Astrocyte (in vitro differentiated cells and primary cell): ENCODE results near the gene SLC24A5.

Experiments
- EZH2 ChIP-seq: IDR thresholded peaks from 2 replicates; pipeline ENCODE4 v1.6.1; 2012; ENCODE audit warnings: mild to moderate bottlenecking, low read length, inconsistent platforms; ENCODE audit not compliant: insufficient read depth
- TF ChIP-seq, protein P1 (sequence below): IDR thresholded peaks from 2 replicates; pipeline ENCODE4 v1.5.1; 2011; ENCODE audit warnings: low read depth, mild to moderate bottlenecking, inconsistent platforms, low read length, moderate library complexity; ENCODE audit not compliant: insufficient read depth

DNA sequence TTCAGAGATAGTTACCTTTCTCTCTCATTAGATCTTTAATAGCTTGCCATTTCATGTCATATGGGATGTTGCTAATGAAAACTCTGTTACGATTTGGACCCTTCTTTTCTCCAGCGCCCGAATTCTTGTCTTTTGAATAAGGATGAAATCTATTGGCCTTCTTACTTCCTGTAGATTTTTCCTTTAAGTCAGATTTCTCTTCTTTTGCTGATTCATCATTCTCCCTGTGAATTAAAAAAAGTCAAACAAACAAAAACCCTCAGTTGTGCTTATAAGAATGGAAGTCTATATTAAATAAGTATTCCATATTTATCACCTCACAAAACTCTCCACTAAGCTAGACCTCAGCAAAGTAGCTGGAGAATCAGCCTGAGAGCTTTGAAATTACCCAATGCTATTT is 47.8 kb downstream of the SLC24A5 start:
- TF ChIP-seq EZH2, result no peak
- TF ChIP-seq, protein P1, sequence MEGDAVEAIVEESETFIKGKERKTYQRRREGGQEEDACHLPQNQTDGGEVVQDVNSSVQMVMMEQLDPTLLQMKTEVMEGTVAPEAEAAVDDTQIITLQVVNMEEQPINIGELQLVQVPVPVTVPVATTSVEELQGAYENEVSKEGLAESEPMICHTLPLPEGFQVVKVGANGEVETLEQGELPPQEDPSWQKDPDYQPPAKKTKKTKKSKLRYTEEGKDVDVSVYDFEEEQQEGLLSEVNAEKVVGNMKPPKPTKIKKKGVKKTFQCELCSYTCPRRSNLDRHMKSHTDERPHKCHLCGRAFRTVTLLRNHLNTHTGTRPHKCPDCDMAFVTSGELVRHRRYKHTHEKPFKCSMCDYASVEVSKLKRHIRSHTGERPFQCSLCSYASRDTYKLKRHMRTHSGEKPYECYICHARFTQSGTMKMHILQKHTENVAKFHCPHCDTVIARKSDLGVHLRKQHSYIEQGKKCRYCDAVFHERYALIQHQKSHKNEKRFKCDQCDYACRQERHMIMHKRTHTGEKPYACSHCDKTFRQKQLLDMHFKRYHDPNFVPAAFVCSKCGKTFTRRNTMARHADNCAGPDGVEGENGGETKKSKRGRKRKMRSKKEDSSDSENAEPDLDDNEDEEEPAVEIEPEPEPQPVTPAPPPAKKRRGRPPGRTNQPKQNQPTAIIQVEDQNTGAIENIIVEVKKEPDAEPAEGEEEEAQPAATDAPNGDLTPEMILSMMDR, result no peak
